Glutamatergic neuron (in vitro differentiated cells): Measurements from ENCODE around the gene APH1B. TPM values are rescaled to one million over a fixed set of nuclear protein-coding genes. Genes with fewer than 3 reads are reported as not detected.
A peak's percentile ranks its signal among the peaks of the same experiment; 100 is the strongest.

Experiments used
- DNase-seq: peaks from one replicate; pipeline ENCODE4 v3.0.0; 2022
- H3K27ac Mint-ChIP-seq: one replicate; pipeline ENCODE4 v1.8.0; 2020; ENCODE audit warnings: mild to moderate bottlenecking, mixed read lengths, inconsistent platforms; ENCODE audit not compliant: unreplicated experiment
- H3K27me3 Mint-ChIP-seq: one replicate; pipeline ENCODE4 v1.8.0; 2020; ENCODE audit warnings: mild to moderate bottlenecking, moderate library complexity, mixed read lengths, inconsistent platforms; ENCODE audit not compliant: unreplicated experiment
- H3K36me3 Mint-ChIP-seq: one replicate; pipeline ENCODE4 v1.8.0; 2020; ENCODE audit warnings: mild to moderate bottlenecking, mixed read lengths, inconsistent platforms; ENCODE audit not compliant: unreplicated experiment
- H3K4me1 Mint-ChIP-seq: one replicate; pipeline ENCODE4 v1.8.0; 2020; ENCODE audit warnings: mild to moderate bottlenecking, low read depth, mixed read lengths, inconsistent platforms; ENCODE audit not compliant: unreplicated experiment
- H3K4me3 Mint-ChIP-seq: one replicate; pipeline ENCODE4 v1.8.0; 2020; ENCODE audit warnings: mild to moderate bottlenecking, mixed read lengths, inconsistent platforms; ENCODE audit not compliant: unreplicated experiment
- H3K9me3 Mint-ChIP-seq: one replicate; pipeline ENCODE4 v1.8.0; 2020; ENCODE audit warnings: mild to moderate bottlenecking, moderate library complexity, mixed read lengths, inconsistent platforms; ENCODE audit not compliant: unreplicated experiment
- CTCF ChIP-seq: fragments of 200-600 bp; sonication (generic); IDR thresholded peaks from one replicate; pipeline ENCODE4 v1.5.0; 2021; ENCODE audit not compliant: partially characterized antibody, unreplicated experiment
- total RNA-seq: library from RNA; stranded (reverse); fragmentation: NEBNext Ultra II Directional; extraction: Animal tissue kit (Norgen Biotek cat#: 25700); gene quantifications from one replicate; pipeline ENCODE4 v1.2.1, GENCODE V29; 2021; ENCODE audit not compliant: unreplicated experiment

Gene APH1B
- total RNA-seq, 1 donor from 2014 or later: 27.8 TPM

GRCh38 chr15:63250312-63250965 is 27.0 kb upstream of the APH1B start:
- H3K27ac Mint-ChIP-seq: no peak overlapping the region
- no peak overlapping the region for H3K4me3 Mint-ChIP-seq
- H3K4me1 Mint-ChIP-seq: peaks cover 3% of the 10 kb centered on the region

GRCh38 chr15:63251701-63252100 is 25.7 kb upstream of the APH1B start:
- H3K36me3 Mint-ChIP-seq: no peaks in the 10 kb centered on the region
- H3K9me3 Mint-ChIP-seq: no peaks in the 10 kb centered on the region
- no peak overlapping the region for H3K27ac Mint-ChIP-seq
- H3K4me3 Mint-ChIP-seq: no peak overlapping the region
- TF ChIP-seq CTCF: no peak
- no peak for DNase-seq
- peaks cover 5% of the 10 kb centered on the region for H3K27me3 Mint-ChIP-seq
- H3K4me1 Mint-ChIP-seq: peaks cover 9% of the 10 kb centered on the region

More at GRCh38 chr15:63250312-63250965, 27.0 kb upstream of the APH1B start:
- H3K36me3 Mint-ChIP-seq: no peaks in the 10 kb centered on the region
- no peak for DNase-seq
- H3K27me3 Mint-ChIP-seq: peaks cover 5% of the 10 kb centered on the region
- no peaks in the 10 kb centered on the region for H3K9me3 Mint-ChIP-seq
- no peak for TF ChIP-seq CTCF

- Mint-ChIP-seq H3K9me3 (no peaks in the 10 kb centered on the region), H3K27ac (no peak overlapping the region), H3K36me3 (no peaks in the 10 kb centered on the region), H3K4me1 (peaks cover 9% of the 10 kb centered on the region), H3K4me3 (no peak overlapping the region), H3K27me3 (peaks cover 5% of the 10 kb centered on the region)
- no peak for DNase-seq
- no peak for TF ChIP-seq CTCF
Measured at GRCh38 chr15:63252292-63252691, 25.1 kb upstream of the APH1B start.

DNA sequence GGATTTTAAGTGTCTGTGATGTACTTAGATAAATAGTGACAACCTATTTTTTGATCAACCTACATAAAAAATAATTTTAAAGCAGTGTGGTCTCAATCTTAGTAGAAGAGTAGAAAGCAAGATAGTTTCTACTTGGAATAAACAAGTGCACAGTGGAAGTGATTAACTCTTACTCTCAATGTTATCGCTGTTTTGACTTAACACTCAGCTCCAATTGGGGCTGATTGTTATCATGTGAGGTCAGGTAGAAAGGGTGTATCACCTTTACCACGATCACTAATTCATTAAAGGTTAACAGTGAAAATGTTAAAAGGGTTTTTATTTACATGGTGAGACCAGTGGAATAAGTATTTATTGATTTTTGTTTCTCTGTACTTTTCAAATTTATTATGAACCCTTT is 22.4 kb upstream of the APH1B start:
- DNase-seq: no peak
- Mint-ChIP-seq H3K36me3 (no peaks in the 10 kb centered on the region), H3K9me3 (no peaks in the 10 kb centered on the region), H3K4me3 (no peak overlapping the region), H3K27ac (no peak overlapping the region), H3K4me1 (peaks cover 9% of the 10 kb centered on the region), H3K27me3 (peaks cover 5% of the 10 kb centered on the region)
- TF ChIP-seq CTCF: no peak

DNA sequence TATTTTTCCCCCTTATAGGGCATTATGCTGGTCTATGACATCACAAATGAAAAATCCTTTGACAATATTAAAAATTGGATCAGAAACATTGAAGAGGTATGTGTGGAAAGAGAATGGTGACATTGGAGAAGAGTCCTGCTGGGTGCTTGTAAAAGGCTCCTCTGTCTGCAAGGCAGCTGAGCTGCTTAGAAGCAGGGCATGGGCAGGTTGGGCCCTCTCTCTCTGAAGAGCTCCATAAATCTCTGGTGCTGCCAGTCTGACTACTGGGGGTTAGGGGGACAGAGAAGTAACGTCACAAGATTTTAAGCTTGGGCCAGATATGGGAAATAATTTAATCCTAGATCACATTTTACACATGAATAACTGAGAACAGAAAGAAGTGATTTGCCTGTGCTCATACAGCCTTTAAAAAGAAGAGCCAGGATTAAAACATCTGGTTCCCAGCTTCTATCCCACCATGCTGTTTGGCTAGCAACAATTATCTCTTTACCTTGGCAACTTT is 21.9 kb upstream of the APH1B start:
- no peak for TF ChIP-seq CTCF
- H3K27me3 Mint-ChIP-seq: peaks cover 3% of the 10 kb centered on the region
- H3K4me3 Mint-ChIP-seq: peak overlapping the region; percentile 6
- H3K36me3 Mint-ChIP-seq: no peaks in the 10 kb centered on the region
- no peaks in the 10 kb centered on the region for H3K9me3 Mint-ChIP-seq
- peak overlapping the region; percentile 68 for H3K27ac Mint-ChIP-seq
- peaks cover 9% of the 10 kb centered on the region for H3K4me1 Mint-ChIP-seq
- DNase-seq: no peak
